SU-DHL-6 (cell line): Measurements from ENCODE around the gene SUPT7L.

Experiments used
- H2AFZ ChIP-seq: fragments of 200-600 bp; sonication (generic); 2 replicates; pipeline ENCODE4 v1.6.1; 2014; ENCODE audit warnings: low read depth, mild to moderate bottlenecking, moderate library complexity, mixed read lengths, antibody characterized with exemption, low read length; ENCODE audit not compliant: severe bottlenecking
- H3F3A ChIP-seq: fragments of 200-600 bp; shearing (Covaris generic); 2 replicates; pipeline ENCODE4 v1.6.0; 2016; ENCODE audit warnings: antibody characterized with exemption, mild to moderate bottlenecking; ENCODE audit not compliant: insufficient read depth
- H3K27ac ChIP-seq: fragments of 200-600 bp; sonication (generic); 2 replicates; pipeline ENCODE4 v1.5.1; 2016; ENCODE audit warnings: low read depth, mild to moderate bottlenecking, low read length, moderate library complexity, mixed read lengths
- H3K27me3 ChIP-seq: fragments of 200-600 bp; sonication (generic), shearing (Covaris generic); 2 replicates; pipeline ENCODE4 v1.6.0; 2014; ENCODE audit warnings: mild to moderate bottlenecking, low read length
- H3K36me3 ChIP-seq: fragments of 200-600 bp; sonication (generic); 2 replicates; pipeline ENCODE4 v1.6.1; 2014; ENCODE audit warnings: mild to moderate bottlenecking, low read length, mixed read lengths
- H3K4me2 ChIP-seq: fragments of 300-600, 200-600 bp; shearing (Covaris generic), sonication (generic); 2 replicates; pipeline ENCODE4 v1.6.0; 2014; ENCODE audit warnings: low read length, low read depth, mild to moderate bottlenecking; ENCODE audit not compliant: poor library complexity, severe bottlenecking
- H3K4me3 ChIP-seq: fragments of 200-600 bp; sonication (generic); 2 replicates; pipeline ENCODE4 v1.5.1; 2014; ENCODE audit warnings: antibody characterized with exemption, low read length, mild to moderate bottlenecking, mixed read lengths; ENCODE audit not compliant: insufficient read depth, poor library complexity, severe bottlenecking
- H3K79me2 ChIP-seq: fragments of 200-600 bp; sonication (generic); 2 replicates; pipeline ENCODE4 v1.6.1; 2014; ENCODE audit warnings: mild to moderate bottlenecking, low read length, moderate library complexity; ENCODE audit not compliant: insufficient read depth
- H3K9ac ChIP-seq: fragments of 200-600 bp; sonication (generic); 2 replicates; pipeline ENCODE4 v1.7.0; 2014; ENCODE audit warnings: mild to moderate bottlenecking, low read length
- H3K9me2 ChIP-seq: fragments of 200-600 bp; sonication (generic); replicated peaks from 2 replicates; pipeline ENCODE4 v1.6.1; 2014; ENCODE audit warnings: low read length; ENCODE audit not compliant: insufficient read depth
- H3K9me3 ChIP-seq: fragments of 200-600 bp; sonication (generic); 2 replicates; pipeline ENCODE4 v1.6.1; 2014; ENCODE audit warnings: low read length, mixed read lengths; ENCODE audit not compliant: insufficient read depth
- H4K20me1 ChIP-seq: fragments of 200-600 bp; sonication (generic); 2 replicates; pipeline ENCODE4 v1.6.1; 2014; ENCODE audit warnings: low read depth, mild to moderate bottlenecking, antibody characterized with exemption, low read length, moderate library complexity, mixed read lengths
- EZH2phosphoT487 ChIP-seq: fragments of 200-600 bp; sonication (generic), shearing (Covaris generic); conservative IDR thresholded peaks from 2 replicates; pipeline ENCODE4 v1.6.1; 2018; ENCODE audit warnings: mild to moderate bottlenecking, antibody characterized with exemption, low read length, moderate library complexity, mixed read lengths
- TF ChIP-seq, protein P1 (sequence below): fragments of 200-600 bp; sonication (generic); IDR thresholded peaks from one replicate; pipeline ENCODE4 v1.5.1; 2017; ENCODE audit warnings: antibody characterized with exemption, mild to moderate bottlenecking, low read length, moderate library complexity; ENCODE audit not compliant: insufficient read depth, poor library complexity, severe bottlenecking

SUPT7L gene

DNA sequence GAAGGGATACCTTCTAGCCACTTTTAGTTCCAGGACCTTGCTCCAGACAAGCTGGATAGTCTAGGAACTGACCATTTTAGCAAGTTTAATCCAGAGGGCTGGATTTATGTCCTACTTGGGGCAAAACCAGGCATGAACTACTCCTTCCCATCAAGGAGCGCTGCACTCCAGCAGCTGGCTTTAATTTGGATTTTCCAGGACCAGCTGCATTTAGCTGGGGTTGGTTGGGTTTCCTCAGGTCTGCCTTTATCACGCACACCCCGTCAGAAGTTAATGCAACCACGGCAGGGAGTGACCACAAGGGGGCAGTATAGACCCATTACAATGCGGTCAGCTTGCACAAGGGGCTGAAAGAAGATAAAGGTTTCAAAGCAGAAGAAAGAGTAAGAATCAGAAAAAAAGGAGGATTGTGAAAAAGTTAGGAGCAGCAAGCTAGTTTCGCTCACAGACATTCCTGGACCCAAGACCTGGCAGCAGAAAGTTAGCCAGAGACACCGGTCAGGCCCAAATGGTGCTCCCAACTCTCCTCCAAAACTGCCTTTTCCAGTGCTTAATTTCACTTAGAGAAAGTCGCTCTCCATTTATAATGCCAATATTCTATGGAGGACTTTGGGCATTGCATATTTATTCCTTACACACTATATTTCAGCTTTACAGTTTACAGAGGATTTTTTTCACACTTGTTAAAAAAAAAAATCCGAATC is 40.4 kb upstream of the SUPT7L start:
- H3K4me2 ChIP-seq, result no peak overlapping the region
- H3F3A ChIP-seq, result no peaks in the 10 kb centered on the region
- TF ChIP-seq, protein P1, sequence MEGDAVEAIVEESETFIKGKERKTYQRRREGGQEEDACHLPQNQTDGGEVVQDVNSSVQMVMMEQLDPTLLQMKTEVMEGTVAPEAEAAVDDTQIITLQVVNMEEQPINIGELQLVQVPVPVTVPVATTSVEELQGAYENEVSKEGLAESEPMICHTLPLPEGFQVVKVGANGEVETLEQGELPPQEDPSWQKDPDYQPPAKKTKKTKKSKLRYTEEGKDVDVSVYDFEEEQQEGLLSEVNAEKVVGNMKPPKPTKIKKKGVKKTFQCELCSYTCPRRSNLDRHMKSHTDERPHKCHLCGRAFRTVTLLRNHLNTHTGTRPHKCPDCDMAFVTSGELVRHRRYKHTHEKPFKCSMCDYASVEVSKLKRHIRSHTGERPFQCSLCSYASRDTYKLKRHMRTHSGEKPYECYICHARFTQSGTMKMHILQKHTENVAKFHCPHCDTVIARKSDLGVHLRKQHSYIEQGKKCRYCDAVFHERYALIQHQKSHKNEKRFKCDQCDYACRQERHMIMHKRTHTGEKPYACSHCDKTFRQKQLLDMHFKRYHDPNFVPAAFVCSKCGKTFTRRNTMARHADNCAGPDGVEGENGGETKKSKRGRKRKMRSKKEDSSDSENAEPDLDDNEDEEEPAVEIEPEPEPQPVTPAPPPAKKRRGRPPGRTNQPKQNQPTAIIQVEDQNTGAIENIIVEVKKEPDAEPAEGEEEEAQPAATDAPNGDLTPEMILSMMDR, result peak; percentile 98
- no peak for TF ChIP-seq EZH2phosphoT487
- H3K4me3 ChIP-seq, result no peak overlapping the region
- H3K9me3 ChIP-seq, result no peaks in the 10 kb centered on the region
- H3K36me3 ChIP-seq, result no peaks in the 10 kb centered on the region
- no peaks in the 10 kb centered on the region for H3K79me2 ChIP-seq
- no peak overlapping the region for H3K27ac ChIP-seq
- H3K9ac ChIP-seq, result no peak overlapping the region
- H3K9me2 ChIP-seq, result no peaks in the 10 kb centered on the region
- H4K20me1 ChIP-seq, result no peaks in the 10 kb centered on the region
- H2AFZ ChIP-seq, result no peak overlapping the region
- H3K27me3 ChIP-seq, result no peaks in the 10 kb centered on the region

DNA sequence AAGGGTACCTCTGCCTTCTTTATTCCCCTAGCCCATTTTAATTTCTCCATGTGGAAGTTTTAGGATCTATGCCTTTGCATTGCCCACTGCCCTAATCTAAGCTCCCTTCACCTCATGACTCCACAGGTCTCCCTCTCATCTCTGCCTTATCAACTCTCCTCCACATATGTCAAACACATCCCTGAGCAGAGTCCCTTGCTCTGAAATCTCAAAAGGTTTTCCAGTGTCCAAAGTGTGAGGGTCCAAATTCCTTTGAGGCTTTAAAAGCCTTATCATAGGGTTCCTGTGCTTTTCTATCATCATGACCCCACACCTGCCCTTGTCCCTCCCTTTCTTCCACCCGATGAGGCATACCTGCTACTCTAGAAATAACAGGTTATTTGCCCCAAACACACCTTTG is 38.9 kb upstream of the SUPT7L start:
- Histone ChIP-seq H3F3A (no peaks in the 10 kb centered on the region), H3K9ac (no peak overlapping the region), H3K27ac (no peak overlapping the region), H2AFZ (no peak overlapping the region), H3K4me3 (no peak overlapping the region), H3K27me3 (no peaks in the 10 kb centered on the region), H3K79me2 (no peaks in the 10 kb centered on the region), H3K9me3 (no peaks in the 10 kb centered on the region), H4K20me1 (no peaks in the 10 kb centered on the region), H3K9me2 (no peaks in the 10 kb centered on the region), H3K4me2 (no peak overlapping the region), H3K36me3 (no peaks in the 10 kb centered on the region)
- TF ChIP-seq, protein P1, result no peak
- TF ChIP-seq EZH2phosphoT487, result no peak

DNA sequence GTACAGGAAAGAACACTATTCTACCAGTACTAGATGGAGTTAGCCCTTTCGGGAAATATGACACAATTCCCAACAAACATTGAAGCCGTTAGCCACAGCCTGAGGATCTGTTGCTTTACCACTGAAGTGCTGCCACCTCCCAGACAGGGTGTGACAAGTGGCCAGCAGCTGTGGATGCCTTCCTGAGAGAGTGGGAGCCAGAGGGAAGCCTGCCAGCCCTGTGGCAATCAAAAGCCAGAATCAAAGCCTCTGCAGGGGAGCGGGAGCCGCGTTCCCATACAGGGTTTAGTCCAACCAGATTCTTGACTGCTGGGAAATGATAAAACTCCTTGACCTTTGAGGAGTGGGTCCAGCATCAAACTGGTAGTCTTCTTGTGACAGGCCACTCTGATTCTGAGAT is 38.3 kb upstream of the SUPT7L start:
- H3K27me3 ChIP-seq, result no peaks in the 10 kb centered on the region
- no peaks in the 10 kb centered on the region for H3K9me3 ChIP-seq
- H4K20me1 ChIP-seq, result no peaks in the 10 kb centered on the region
- H3K4me2 ChIP-seq, result no peak overlapping the region
- no peak overlapping the region for H2AFZ ChIP-seq
- no peak overlapping the region for H3K27ac ChIP-seq
- no peaks in the 10 kb centered on the region for H3K36me3 ChIP-seq
- no peak overlapping the region for H3K4me3 ChIP-seq
- no peaks in the 10 kb centered on the region for H3K9me2 ChIP-seq
- H3K79me2 ChIP-seq, result no peaks in the 10 kb centered on the region
- TF ChIP-seq, protein P1, result no peak
- no peak for TF ChIP-seq EZH2phosphoT487
- H3K9ac ChIP-seq, result no peak overlapping the region
- no peaks in the 10 kb centered on the region for H3F3A ChIP-seq
